A673 (cell line): ENCODE results near the gene KLRK1.

Source experiments
- EZH2 ChIP-seq: fragments of 200-600 bp; sonication (generic); IDR thresholded peaks from 2 replicates; pipeline ENCODE4 v1.6.1; 2017; ENCODE audit warnings: borderline replicate concordance, low read depth, mild to moderate bottlenecking, mixed read lengths, antibody characterized with exemption, low read length; ENCODE audit not compliant: poor library complexity, severe bottlenecking
- TF ChIP-seq, protein P1 (sequence below): fragments of 300-800, 200-600 bp; sonication (generic); conservative IDR thresholded peaks from 2 replicates; pipeline ENCODE4 v1.5.1; 2017; ENCODE audit warnings: low read depth, mild to moderate bottlenecking, antibody characterized with exemption, low read length, moderate library complexity, mixed read lengths

DNA sequence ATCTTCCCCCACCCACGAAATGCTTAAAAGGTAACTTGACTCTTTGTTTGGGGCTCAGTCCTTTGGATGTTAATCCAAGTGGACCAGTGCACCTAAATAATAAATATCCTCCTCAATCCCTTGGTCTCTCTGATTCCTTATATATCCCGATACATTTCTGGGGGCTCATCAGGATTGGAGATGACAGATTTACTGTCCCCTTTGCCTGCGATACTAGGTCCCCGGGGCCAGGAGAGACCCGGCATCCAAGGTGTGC, 26.3 kb downstream of the KLRK1 start:
- TF ChIP-seq, protein P1, sequence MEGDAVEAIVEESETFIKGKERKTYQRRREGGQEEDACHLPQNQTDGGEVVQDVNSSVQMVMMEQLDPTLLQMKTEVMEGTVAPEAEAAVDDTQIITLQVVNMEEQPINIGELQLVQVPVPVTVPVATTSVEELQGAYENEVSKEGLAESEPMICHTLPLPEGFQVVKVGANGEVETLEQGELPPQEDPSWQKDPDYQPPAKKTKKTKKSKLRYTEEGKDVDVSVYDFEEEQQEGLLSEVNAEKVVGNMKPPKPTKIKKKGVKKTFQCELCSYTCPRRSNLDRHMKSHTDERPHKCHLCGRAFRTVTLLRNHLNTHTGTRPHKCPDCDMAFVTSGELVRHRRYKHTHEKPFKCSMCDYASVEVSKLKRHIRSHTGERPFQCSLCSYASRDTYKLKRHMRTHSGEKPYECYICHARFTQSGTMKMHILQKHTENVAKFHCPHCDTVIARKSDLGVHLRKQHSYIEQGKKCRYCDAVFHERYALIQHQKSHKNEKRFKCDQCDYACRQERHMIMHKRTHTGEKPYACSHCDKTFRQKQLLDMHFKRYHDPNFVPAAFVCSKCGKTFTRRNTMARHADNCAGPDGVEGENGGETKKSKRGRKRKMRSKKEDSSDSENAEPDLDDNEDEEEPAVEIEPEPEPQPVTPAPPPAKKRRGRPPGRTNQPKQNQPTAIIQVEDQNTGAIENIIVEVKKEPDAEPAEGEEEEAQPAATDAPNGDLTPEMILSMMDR = no peak
- TF ChIP-seq EZH2 = no peak
